PC-3 (cell line): Measurements from ENCODE around the gene HNRNPAB. TPM values are rescaled to one million over a fixed set of nuclear protein-coding genes. Genes with fewer than 3 reads are reported as not detected.

Experiments
- total RNA-seq: library from RNA; depleted of rRNA; stranded (reverse); fragments of >200 nt; gene quantifications from 2 replicates; pipeline ENCODE4 v1.2.3, GENCODE V29; 2014; rRNA removed

HNRNPAB gene
- total RNA-seq, 1 experiment from 2014 or later = 231 TPM

Other genes starting within 250 kb of the HNRNPAB start
- gene PROP1, start 208.3 kb upstream of the HNRNPAB start, total RNA-seq = not detected in 2 replicates
- gene N4BP3, start 91.0 kb upstream of the HNRNPAB start, total RNA-seq = 0.36 and 0.86 TPM in 2 replicates
- gene RMND5B, start 73.5 kb upstream of the HNRNPAB start, total RNA-seq = 33.2 and 36.4 TPM in 2 replicates
- gene NHP2, start 50.6 kb upstream of the HNRNPAB start, total RNA-seq = 649 TPM in 2 replicates
- gene GMCL2, start 17.2 kb upstream of the HNRNPAB start, total RNA-seq = not detected in 2 replicates
- 21.7 and 31.2 TPM in 2 replicates for gene PHYKPL, start 28.3 kb downstream of the HNRNPAB start, total RNA-seq